ENCODE results near the gene TIAM2. TPM values are rescaled to one million over a fixed set of nuclear protein-coding genes. Genes with fewer than 3 reads are reported as not detected.

TIAM2 gene
- total and polyA plus RNA-seq, 2 donors (not counting 3 experiments of a cell fraction or from before 2014, with no cell fraction given), result 9.6 to 18.5 TPM

DNA sequence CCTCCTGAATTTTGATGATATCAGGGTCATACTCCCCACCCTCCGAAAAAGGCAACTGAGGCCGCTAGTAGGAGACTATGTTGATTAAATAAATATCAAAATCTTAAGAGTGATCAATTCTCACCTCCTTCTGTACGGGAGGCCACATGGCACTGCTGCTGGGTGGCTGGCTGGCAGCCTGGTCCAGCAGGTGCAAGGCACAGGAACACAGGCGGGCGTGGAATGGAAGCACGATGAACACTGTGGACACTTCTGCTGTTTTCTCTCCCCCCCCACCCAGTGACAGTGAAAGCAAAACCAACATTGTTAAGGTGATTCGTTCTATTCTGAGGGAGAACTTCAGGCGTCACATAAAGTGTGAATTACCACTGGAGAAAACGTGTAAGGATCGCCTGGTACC, 259.0 kb downstream of the TIAM2 start:
- Histone ChIP-seq H3K4me2 (ENCODE audit: insufficient read depth, low read length) (no peak overlapping the region), H3K9me3 (replicated peaks; ENCODE audit: control insufficient read depth, insufficient read depth, low read length) (no peaks in the 10 kb centered on the region), H3K9ac (replicated peaks; ENCODE audit: extremely low read depth, insufficient read depth, low read length) (no peak overlapping the region), H3K36me3 (ENCODE audit: control insufficient read depth in 2 of 2, extremely low read depth in 1 of 2, insufficient read depth in 2 of 2, low read length in 2 of 2) (peaks cover 22 to 28% of the 10 kb centered on the region in 2 experiments), H3K79me2 (ENCODE audit: control insufficient read depth, insufficient read depth, low read length) (no peaks in the 10 kb centered on the region), H2AFZ (ENCODE audit: low read depth, low read length) (no peak overlapping the region), H3K9me1 (replicated peaks; ENCODE audit: control insufficient read depth, extremely low read depth, insufficient read depth, low read length) (no peaks in the 10 kb centered on the region), H3K27me3 (ENCODE audit: control insufficient read depth in 2 of 2, insufficient read depth in 2 of 2, low read length in 2 of 2) (no peaks in the 10 kb centered on the region), H3K27ac (ENCODE audit: insufficient read depth, low read depth, low read length) (no peak overlapping the region), H4K20me1 (replicated peaks; ENCODE audit: control insufficient read depth, extremely low read depth, insufficient read depth, low read length) (no peaks in the 10 kb centered on the region), H3K4me3 (replicated peaks in 1 of 3; ENCODE audit: insufficient read depth in 1 of 3, low read depth in 1 of 3, low read length in 3 of 3) (no peak overlapping the region), H3K4me1 (ENCODE audit: control insufficient read depth, extremely low read depth, insufficient read depth, low read length) (no peaks in the 10 kb centered on the region)
- ChIA-PET CTCF (interaction anchor here (9.5 kb wide), 1 partner anchor 76 kb away, joined by 292 read pairs; no protein-coding TSS in a partner anchor), POLR2A (no interaction called here)
- BruUV-seq (replicated peaks), result no TSS peak
- FAIRE-seq, result no peak
- intact Hi-C loops (cut with micrococcal nuclease), result no loop called here
- dilution Hi-C loops (cut with MboI; ENCODE audit: extremely low pct_ligation_motif_present, low sequenced_read_pairs), result no loop called here
- DNase-seq (ENCODE audit: low read depth, low spot score), result no peak
- TF ChIP-seq CTCF (IDR thresholded peaks at IDR 0.05; ENCODE audit: extremely low read depth in 1 of 2, insufficient read depth in 1 of 2, low read depth in 1 of 2, low read length in 2 of 2) (no peak), EZH2 (IDR thresholded peaks at IDR 0.05; ENCODE audit: borderline replicate concordance, low read depth, low read length, severe bottlenecking) (no peak), GATA2 (IDR thresholded peaks at IDR 0.05; ENCODE audit: insufficient read depth, insufficient read length, low read depth, low read length) (no peak), MYC (IDR thresholded peaks at IDR 0.05; ENCODE audit: low read depth, low read length) (no peak), POLR2AphosphoS5 (IDR thresholded peaks at IDR 0.05; ENCODE audit: insufficient read depth, low read depth, low read length) (no peak), FOS (IDR thresholded peaks at IDR 0.05; ENCODE audit: borderline replicate concordance, insufficient read depth, low read length) (no peak), POLR2A (IDR thresholded peaks at IDR 0.05; ENCODE audit: low read depth, low read length) (no peak), JUN (IDR thresholded peaks at IDR 0.05; ENCODE audit: borderline replicate concordance, insufficient read depth, insufficient read length, low read depth) (no peak)
- TF ChIP-seq, protein P1, sequence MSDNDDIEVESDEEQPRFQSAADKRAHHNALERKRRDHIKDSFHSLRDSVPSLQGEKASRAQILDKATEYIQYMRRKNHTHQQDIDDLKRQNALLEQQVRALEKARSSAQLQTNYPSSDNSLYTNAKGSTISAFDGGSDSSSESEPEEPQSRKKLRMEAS (IDR thresholded peaks at IDR 0.05; ENCODE audit: insufficient read depth, insufficient read length), result no peak

Measured in endothelial cell of umbilical vein (primary cell).